Measurements from ENCODE around the gene ZNF157.

DNA sequence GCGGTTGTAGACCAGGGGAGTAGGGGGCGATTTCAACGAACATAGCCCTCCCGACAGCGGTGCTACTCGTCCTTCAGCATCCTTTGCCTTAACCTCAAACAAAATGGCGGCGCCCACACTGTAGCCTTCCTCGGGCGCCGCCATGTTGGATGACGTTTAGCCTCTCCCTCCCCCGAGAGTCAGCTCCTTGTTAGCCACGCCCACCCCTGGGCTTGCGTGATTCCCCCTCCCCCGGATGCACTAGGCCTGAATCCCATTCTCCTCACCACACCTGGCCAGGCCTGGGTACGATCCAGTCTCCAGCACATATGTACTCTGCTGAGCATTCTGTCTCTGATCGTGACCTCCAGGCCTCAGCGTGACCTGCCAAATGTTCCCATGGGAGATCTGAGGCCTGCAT, 49.0 kb upstream of the ZNF157 start:
- TF ChIP-seq, protein P1, sequence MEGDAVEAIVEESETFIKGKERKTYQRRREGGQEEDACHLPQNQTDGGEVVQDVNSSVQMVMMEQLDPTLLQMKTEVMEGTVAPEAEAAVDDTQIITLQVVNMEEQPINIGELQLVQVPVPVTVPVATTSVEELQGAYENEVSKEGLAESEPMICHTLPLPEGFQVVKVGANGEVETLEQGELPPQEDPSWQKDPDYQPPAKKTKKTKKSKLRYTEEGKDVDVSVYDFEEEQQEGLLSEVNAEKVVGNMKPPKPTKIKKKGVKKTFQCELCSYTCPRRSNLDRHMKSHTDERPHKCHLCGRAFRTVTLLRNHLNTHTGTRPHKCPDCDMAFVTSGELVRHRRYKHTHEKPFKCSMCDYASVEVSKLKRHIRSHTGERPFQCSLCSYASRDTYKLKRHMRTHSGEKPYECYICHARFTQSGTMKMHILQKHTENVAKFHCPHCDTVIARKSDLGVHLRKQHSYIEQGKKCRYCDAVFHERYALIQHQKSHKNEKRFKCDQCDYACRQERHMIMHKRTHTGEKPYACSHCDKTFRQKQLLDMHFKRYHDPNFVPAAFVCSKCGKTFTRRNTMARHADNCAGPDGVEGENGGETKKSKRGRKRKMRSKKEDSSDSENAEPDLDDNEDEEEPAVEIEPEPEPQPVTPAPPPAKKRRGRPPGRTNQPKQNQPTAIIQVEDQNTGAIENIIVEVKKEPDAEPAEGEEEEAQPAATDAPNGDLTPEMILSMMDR (IDR thresholded peaks at IDR 0.05) = no peak
- peak in 1 of 2 donors; percentile 33 for TF ChIP-seq POLR2A (IDR thresholded peaks at IDR 0.05)
